H9 (cell line): ENCODE results near the gene IKBKG. TPM values are rescaled to one million over a fixed set of nuclear protein-coding genes. Genes with fewer than 3 reads are reported as not detected.
"Not testable (repeated sequence)": the region's sequence is repeated elsewhere in the genome, so short reads cannot be mapped to it uniquely, and the experiment has no call there.

ENCODE experiments used
- DNase-seq: peaks from one replicate; pipeline ENCODE4 v3.0.0-alpha.2; 2017
- H2AFZ ChIP-seq: one replicate; pipeline ENCODE4 v1.6.1; 2013; ENCODE audit warnings: mild to moderate bottlenecking, low read length, control low read depth, moderate library complexity
- H2AK5ac ChIP-seq: 2 replicates; pipeline ENCODE4 v1.6.1; 2013; ENCODE audit warnings: low read length, control low read depth, mixed read lengths; ENCODE audit not compliant: insufficient read length
- H2BK120ac ChIP-seq: one replicate; pipeline ENCODE4 v1.6.1; 2013; ENCODE audit warnings: low read depth, mild to moderate bottlenecking, low read length, control low read depth, inconsistent platforms; ENCODE audit not compliant: poor library complexity, severe bottlenecking
- H2BK12ac ChIP-seq: 2 replicates; pipeline ENCODE4 v1.6.1; 2013; ENCODE audit warnings: low read length, control low read depth, mixed read lengths, low read depth; ENCODE audit not compliant: insufficient read length
- H2BK15ac ChIP-seq: 2 replicates; pipeline ENCODE4 v1.6.1; 2013; ENCODE audit warnings: low read depth, low read length, control low read depth
- H2BK20ac ChIP-seq: one replicate; pipeline ENCODE4 v1.6.1; 2013; ENCODE audit warnings: low read depth, mild to moderate bottlenecking, low read length, control low read depth, inconsistent platforms; ENCODE audit not compliant: poor library complexity, severe bottlenecking
- H2BK5ac ChIP-seq: 2 replicates; pipeline ENCODE4 v1.6.1; 2013; ENCODE audit warnings: low read length, control low read depth, mixed read lengths; ENCODE audit not compliant: insufficient read length
- H3K14ac ChIP-seq: 2 replicates; pipeline ENCODE4 v1.6.1; 2013; ENCODE audit warnings: low read length, control low read depth; ENCODE audit not compliant: insufficient read depth
- H3K18ac ChIP-seq: 2 replicates; pipeline ENCODE4 v1.6.1; 2013; ENCODE audit warnings: low read depth, mild to moderate bottlenecking, mixed read lengths, low read length, control low read depth; ENCODE audit not compliant: insufficient read length
- H3K23ac ChIP-seq: 2 replicates; pipeline ENCODE4 v1.6.1; 2013; ENCODE audit warnings: low read length, control low read depth, mixed read lengths, low read depth; ENCODE audit not compliant: insufficient read length
- H3K23me2 ChIP-seq: 2 replicates; pipeline ENCODE4 v1.6.1; 2013; ENCODE audit warnings: low read depth, mild to moderate bottlenecking, mixed read lengths, low read length, control low read depth; ENCODE audit not compliant: insufficient read length, poor library complexity, severe bottlenecking
- H3K27ac ChIP-seq: 2 replicates; pipeline ENCODE4 v1.5.1; 2013; ENCODE audit warnings: low read length, control low read depth, mixed read lengths, low read depth; ENCODE audit not compliant: insufficient read length
- H3K27me3 ChIP-seq: 2 replicates; pipeline ENCODE4 v1.6.1; 2013; ENCODE audit warnings: low read length, control low read depth, inconsistent platforms; ENCODE audit not compliant: insufficient read depth
- H3K4ac ChIP-seq: 2 replicates; pipeline ENCODE4 v1.6.1; 2013; ENCODE audit warnings: low read depth, mild to moderate bottlenecking, control low read depth, inconsistent platforms, low read length, moderate library complexity
- H3K4me1 ChIP-seq: 2 replicates; pipeline ENCODE4 v1.6.1; 2013; ENCODE audit warnings: low read length, control low read depth, inconsistent platforms; ENCODE audit not compliant: insufficient read depth
- H3K4me2 ChIP-seq: 2 replicates; pipeline ENCODE4 v1.6.1; 2013; ENCODE audit warnings: low read length, control low read depth, mixed read lengths; ENCODE audit not compliant: insufficient read length, insufficient read depth
- H3K56ac ChIP-seq: 2 replicates; pipeline ENCODE4 v1.6.1; 2013; ENCODE audit warnings: low read depth, mild to moderate bottlenecking, mixed read lengths, low read length, control low read depth; ENCODE audit not compliant: insufficient read length
- H3K79me1 ChIP-seq: 2 replicates; pipeline ENCODE4 v1.6.1; 2013; ENCODE audit warnings: low read depth, mild to moderate bottlenecking, moderate library complexity, low read length, control low read depth, inconsistent platforms; ENCODE audit not compliant: insufficient read depth, poor library complexity, severe bottlenecking
- H3K79me2 ChIP-seq: 2 replicates; pipeline ENCODE4 v1.6.1; 2013; ENCODE audit warnings: low read length, control low read depth, inconsistent platforms; ENCODE audit not compliant: insufficient read depth
- H3K9ac ChIP-seq: 2 replicates; pipeline ENCODE4 v1.6.1; 2013; ENCODE audit warnings: low read length, control low read depth, mixed read lengths; ENCODE audit not compliant: insufficient read length; ENCODE audit errors: extremely low read depth
- H3K9me3 ChIP-seq: one replicate; pipeline ENCODE4 v1.6.1; 2013; ENCODE audit warnings: low read depth, low read length, inconsistent platforms; ENCODE audit not compliant: control insufficient read depth
- H3T11ph ChIP-seq: one replicate; pipeline ENCODE4 v1.6.1; 2013; ENCODE audit warnings: mild to moderate bottlenecking, low read length, control low read depth, inconsistent platforms
- H4K20me1 ChIP-seq: one replicate; pipeline ENCODE4 v1.6.1; 2013; ENCODE audit not compliant: control insufficient read depth, insufficient read length, insufficient read depth
- H4K5ac ChIP-seq: 2 replicates; pipeline ENCODE4 v1.6.1; 2013; ENCODE audit warnings: low read depth, mild to moderate bottlenecking, mixed read lengths, low read length, control low read depth; ENCODE audit not compliant: insufficient read length
- H4K8ac ChIP-seq: replicated peaks from 2 replicates; pipeline ENCODE4 v1.6.1; 2013; ENCODE audit warnings: low read length, control low read depth, mixed read lengths, low read depth; ENCODE audit not compliant: insufficient read length
- H4K91ac ChIP-seq: 2 replicates; pipeline ENCODE4 v1.6.1; 2013; ENCODE audit warnings: low read depth, mild to moderate bottlenecking, moderate library complexity, mixed read lengths, low read length, control low read depth; ENCODE audit not compliant: insufficient read length
- H3K27ac Mint-ChIP-seq, 3 experiments: 2 replicates in 2 of 3; 3 replicates in 1 of 3; pipeline ENCODE4 v1.8.0; 2020 to 2021; ENCODE audit warnings: mixed read lengths in 3 of 3, mild to moderate bottlenecking in 1 of 3, moderate library complexity in 1 of 3
- H3K27me3 Mint-ChIP-seq: 2 replicates; pipeline ENCODE4 v1.8.0; 2021; ENCODE audit warnings: low read depth, mild to moderate bottlenecking, moderate library complexity, mixed read lengths
- H3K36me3 Mint-ChIP-seq, 3 experiments: 2 replicates in 2 of 3; 3 replicates in 1 of 3; pipeline ENCODE4 v1.8.0; 2020 to 2021; ENCODE audit warnings: low read depth in 3 of 3, mixed read lengths in 3 of 3; ENCODE audit not compliant: insufficient read depth in 1 of 3
- H3K4me1 Mint-ChIP-seq, 2 experiments: 2 replicates each; pipeline ENCODE4 v1.8.0; 2020; ENCODE audit warnings: mixed read lengths in 2 of 2
- H3K4me3 Mint-ChIP-seq, 2 experiments: 2 replicates in 1 of 2; 3 replicates in 1 of 2; pipeline ENCODE4 v1.8.0; 2020 to 2021; ENCODE audit warnings: mild to moderate bottlenecking in 2 of 2, mixed read lengths in 2 of 2, moderate library complexity in 1 of 2
- H3K9me3 Mint-ChIP-seq, 2 experiments: 2 replicates in 1 of 2; 3 replicates in 1 of 2; pipeline ENCODE4 v1.8.0; 2020; ENCODE audit warnings: mild to moderate bottlenecking in 2 of 2, mixed read lengths in 2 of 2, moderate library complexity in 1 of 2
- CTCF ChIP-seq: fragments of 200-600 bp; sonication (generic); conservative IDR thresholded peaks from 3 replicates; pipeline ENCODE4 v1.8.0; 2021; ENCODE audit warnings: antibody characterized with exemption, mild to moderate bottlenecking
- WGBS: extraction: QIAGEN DNeasy Blood & Tissue Kit; methylation state at CpG from one replicate; pipeline ENCODE4 v1.1.7; 2013; ENCODE audit warnings: missing lambda C conversion rate, low lambda C conversion rate, mixed read lengths; ENCODE audit not compliant: insufficient read length; ENCODE audit errors: extremely low coverage; 5-methylcytosine and 5-hydroxymethylcytosine counted together
- total RNA-seq: library from RNA; stranded (reverse); gene quantifications from 2 replicates; pipeline ENCODE4 v1.2.1, GENCODE V29; 2021

Gene IKBKG
- total RNA-seq, 1 experiment from 2014 or later: 17.8 TPM

- H3K56ac ChIP-seq: no peak overlapping the region
- TF ChIP-seq CTCF: no peak
- no peak overlapping the region for H2BK12ac ChIP-seq
- H3K23me2 ChIP-seq: no peaks in the 10 kb centered on the region
- H3K9ac ChIP-seq: no peak overlapping the region
- DNase-seq: no peak
- H2BK15ac ChIP-seq: no peak overlapping the region
- Mint-ChIP-seq H3K27me3 (peaks cover 2% of the 10 kb centered on the region), H3K9me3 (peaks cover 57 to 71% of the 10 kb centered on the region in 2 experiments), H3K36me3 (peaks cover 0 to 2% (median 1%) of the 10 kb centered on the region in 3 experiments; a peak in 2 of 7 replicates), H3K4me1 (peaks cover 13 to 19% of the 10 kb centered on the region in 2 experiments), H3K27ac (no peak overlapping the region), H3K4me3 (no peak overlapping the region)
- no peak overlapping the region for H3K4ac ChIP-seq
- H4K20me1 ChIP-seq: no peaks in the 10 kb centered on the region
- H3K23ac ChIP-seq: no peak overlapping the region
- no peak overlapping the region for H4K91ac ChIP-seq
- no peak overlapping the region for H2AK5ac ChIP-seq
- WGBS: no CpG with 5 or more reads among the region's 6 CpGs
- no peaks in the 10 kb centered on the region for H3K79me1 ChIP-seq
- no peak overlapping the region for H3K18ac ChIP-seq
- no peak overlapping the region for H2BK120ac ChIP-seq
- H2BK20ac ChIP-seq: no peak overlapping the region
- H3K79me2 ChIP-seq: no peaks in the 10 kb centered on the region
- H3K4me2 ChIP-seq: no peak overlapping the region
- no peak overlapping the region for H2BK5ac ChIP-seq
- H4K8ac ChIP-seq: no peak overlapping the region
- H2AFZ ChIP-seq: no peak overlapping the region
- no peak overlapping the region for H3K27ac ChIP-seq
- no peaks in the 10 kb centered on the region for H3K27me3 ChIP-seq
- no peak overlapping the region for H3T11ph ChIP-seq
- peaks cover 28% of the 10 kb centered on the region for H3K9me3 ChIP-seq
- H3K14ac ChIP-seq: no peak overlapping the region
- H3K4me1 ChIP-seq: no peaks in the 10 kb centered on the region
- no peak overlapping the region for H4K5ac ChIP-seq
These were observed 60.0 kb downstream of the IKBKG start for GRCh38 chrX:154607370-154607769.

- not testable (repeated sequence) for H3K9ac ChIP-seq, H2BK120ac ChIP-seq, H4K8ac ChIP-seq, H2BK15ac ChIP-seq, H3K27me3 ChIP-seq, H3K4me1 ChIP-seq, H3K27ac Mint-ChIP-seq, H3K23ac ChIP-seq, H3K36me3 Mint-ChIP-seq, H2BK5ac ChIP-seq, H2AK5ac ChIP-seq, H3K14ac ChIP-seq, H4K20me1 ChIP-seq, H4K91ac ChIP-seq, H3K18ac ChIP-seq, H3K4me3 Mint-ChIP-seq, DNase-seq, H3K27me3 Mint-ChIP-seq, H2BK20ac ChIP-seq, H3K79me1 ChIP-seq, H2AFZ ChIP-seq, H3K56ac ChIP-seq, H3T11ph ChIP-seq, H3K27ac ChIP-seq, H3K4ac ChIP-seq, H2BK12ac ChIP-seq, H3K4me2 ChIP-seq, H3K23me2 ChIP-seq, H3K79me2 ChIP-seq, H4K5ac ChIP-seq
- peaks cover 13 to 19% of the 10 kb centered on the region in 2 experiments for H3K4me1 Mint-ChIP-seq
- no CpG with 5 or more reads among the region's 11 CpGs for WGBS
- H3K9me3 ChIP-seq: peaks cover 23% of the 10 kb centered on the region
- peaks cover 52 to 72% of the 10 kb centered on the region in 2 experiments for H3K9me3 Mint-ChIP-seq
These were observed 60.6 kb downstream of the IKBKG start for GRCh38 chrX:154607976-154608375.
